ENCODE measurements around the gene NOSIP. TPM values are rescaled to one million over a fixed set of nuclear protein-coding genes. Genes with fewer than 3 reads are reported as not detected.

The NOSIP gene
- total RNA-seq, 6 donors from 2014 or later: 30.3 to 72.3 (median 57.9) TPM

GRCh38 chr19:49599378-49600295 lies 19.3 kb upstream of the NOSIP start:
- DNase-seq (peak in 1 of 2 donors; percentile 64), ATAC-seq (ENCODE audit: low FRiP score in 2 of 2) (no peak)
- 90 to 95% methylated on average over 8 to 22 of the region's 26 CpGs for WGBS, 2 donors
- H3K4me3 ChIP-seq: no peak overlapping the region
- H3K27ac ChIP-seq: no peak overlapping the region
- H3K36me3 ChIP-seq: peaks cover 28 to 100% (median 93%) of the 10 kb centered on the region in 4 donors
- no peaks in the 10 kb centered on the region for H3K4me1 ChIP-seq
- H3K9me3 ChIP-seq: no peaks in the 10 kb centered on the region
- H3K27me3 ChIP-seq: no peaks in the 10 kb centered on the region
- TF ChIP-seq EP300 (IDR thresholded peaks at IDR 0.05) (no peak), POLR2AphosphoS5 (IDR thresholded peaks at IDR 0.05) (no peak), CTCF (IDR thresholded peaks at IDR 0.05) (no peak), POLR2A (IDR thresholded peaks at IDR 0.05) (no peak)

- DNase-seq: peak in 1 of 2 donors; percentile 83
- 96 to 99% methylated on average over 12 to 28 of the region's 29 CpGs for WGBS, 2 donors
- peaks cover 13 to 16% (median 14%) of the 10 kb centered on the region in 4 donors for H3K4me1 ChIP-seq
- H3K4me3 ChIP-seq: no peak overlapping the region
- H3K9me3 ChIP-seq: no peaks in the 10 kb centered on the region
- H3K36me3 ChIP-seq: peaks cover 26 to 90% (median 84%) of the 10 kb centered on the region in 4 donors
- no peaks in the 10 kb centered on the region for H3K27me3 ChIP-seq
- no peak overlapping the region for H3K27ac ChIP-seq
- no peak for ATAC-seq (ENCODE audit: low FRiP score in 2 of 2)
- no peak for TF ChIP-seq EP300 (IDR thresholded peaks at IDR 0.05)
Measured at GRCh38 chr19:49597703-49597974, 17.3 kb upstream of the NOSIP start.

- H3K4me3 ChIP-seq: no peak overlapping the region
- TF ChIP-seq POLR2A (IDR thresholded peaks at IDR 0.05): no peak
- TF ChIP-seq POLR2AphosphoS5 (IDR thresholded peaks at IDR 0.05): no peak
- TF ChIP-seq CTCF (IDR thresholded peaks at IDR 0.05): no peak
- no peak for TF ChIP-seq EP300 (IDR thresholded peaks at IDR 0.05)
- peaks cover 16 to 21% (median 19%) of the 10 kb centered on the region in 4 donors for H3K4me1 ChIP-seq
- no peaks in the 10 kb centered on the region for H3K9me3 ChIP-seq
- H3K36me3 ChIP-seq: peaks cover 22 to 85% (median 80%) of the 10 kb centered on the region in 4 donors
- no peak for ATAC-seq (ENCODE audit: low FRiP score in 2 of 2)
- DNase-seq: peak in 1 of 2 donors; percentile 85
- no peaks in the 10 kb centered on the region for H3K27me3 ChIP-seq
- WGBS, 2 donors: 97% methylated on average over 35 to 65 of the region's 65 CpGs
- H3K27ac ChIP-seq: no peak overlapping the region
Measured at GRCh38 chr19:49596954-49597702, 16.8 kb upstream of the NOSIP start.

GRCh38 chr19:49596407-49596806 lies 16.1 kb upstream of the NOSIP start:
- H3K9me3 ChIP-seq: no peaks in the 10 kb centered on the region
- 98 to 99% methylated on average over 14 of the region's 15 CpGs for WGBS, 2 donors
- no peak overlapping the region for H3K27ac ChIP-seq
- no peaks in the 10 kb centered on the region for H3K27me3 ChIP-seq
- TF ChIP-seq EP300 (IDR thresholded peaks at IDR 0.05) (no peak), CTCF (IDR thresholded peaks at IDR 0.05) (no peak), POLR2AphosphoS5 (IDR thresholded peaks at IDR 0.05) (no peak), POLR2A (IDR thresholded peaks at IDR 0.05) (no peak)
- H3K4me1 ChIP-seq: peaks cover 16 to 25% (median 20%) of the 10 kb centered on the region in 4 donors
- ATAC-seq (ENCODE audit: low FRiP score in 2 of 2) (no peak), DNase-seq (no peak)
- no peak overlapping the region for H3K4me3 ChIP-seq
- peaks cover 18 to 77% (median 72%) of the 10 kb centered on the region in 4 donors for H3K36me3 ChIP-seq

- H3K27me3 ChIP-seq: no peaks in the 10 kb centered on the region
- DNase-seq: peak in 1 of 2 donors; percentile 81
- TF ChIP-seq POLR2A (IDR thresholded peaks at IDR 0.05) (no peak), EP300 (IDR thresholded peaks at IDR 0.05) (no peak), POLR2AphosphoS5 (IDR thresholded peaks at IDR 0.05) (no peak), CTCF (IDR thresholded peaks at IDR 0.05) (no peak)
- H3K4me1 ChIP-seq: peaks cover 16 to 25% (median 20%) of the 10 kb centered on the region in 4 donors
- 92 to 96% methylated on average over 11 to 30 of the region's 32 CpGs for WGBS, 2 donors
- H3K9me3 ChIP-seq: no peaks in the 10 kb centered on the region
- peaks cover 18 to 72% (median 67%) of the 10 kb centered on the region in 4 donors for H3K36me3 ChIP-seq
- ATAC-seq (ENCODE audit: low FRiP score in 2 of 2): no peak
- H3K4me3 ChIP-seq: no peak overlapping the region
- no peak overlapping the region for H3K27ac ChIP-seq
Measured at GRCh38 chr19:49595819-49596404, 15.6 kb upstream of the NOSIP start.

All from upper lobe of left lung (tissue), 6 donors.